ENCODE results near the gene CCDC170. TPM values are rescaled to one million over a fixed set of nuclear protein-coding genes. Genes with fewer than 3 reads are reported as not detected.
"Not testable (repeated sequence)": the region's sequence is repeated elsewhere in the genome, so short reads cannot be mapped to it uniquely, and the experiment has no call there.

The CCDC170 gene
- total RNA-seq, 3 donors from 2014 or later = not detected

GRCh38 chr6:151506761-151507160, 12.9 kb downstream of the CCDC170 start:
- DNase-seq = no peak
- no peaks in the 10 kb centered on the region for H3K36me3 Mint-ChIP-seq (ENCODE audit: insufficient read depth)
- no peaks in the 10 kb centered on the region for H3K27me3 Mint-ChIP-seq (ENCODE audit: low read depth)
- peaks cover 1% of the 10 kb centered on the region for H3K4me1 Mint-ChIP-seq (ENCODE audit: low read depth)
- H3K9me3 Mint-ChIP-seq = no peaks in the 10 kb centered on the region
- no peak overlapping the region for H3K4me3 Mint-ChIP-seq
- no peak for ATAC-seq

- H3K27me3 Mint-ChIP-seq (ENCODE audit: low read depth) = peaks cover 2% of the 10 kb centered on the region
These were observed 15.2 kb downstream of the CCDC170 start for GRCh38 chr6:151509048-151509447.

GRCh38 chr6:151512481-151512880, 18.7 kb downstream of the CCDC170 start:
- Mint-ChIP-seq H3K4me3 (no peak overlapping the region), H3K36me3 (ENCODE audit: insufficient read depth) (no peaks in the 10 kb centered on the region), H3K4me1 (ENCODE audit: low read depth) (no peaks in the 10 kb centered on the region), H3K27me3 (ENCODE audit: low read depth) (peaks cover 5% of the 10 kb centered on the region), H3K9me3 (peaks cover 6% of the 10 kb centered on the region)
- ATAC-seq (no peak), DNase-seq (no peak)

More at GRCh38 chr6:151509048-151509447, 15.2 kb downstream of the CCDC170 start:
- no peak overlapping the region for H3K4me3 Mint-ChIP-seq
- ATAC-seq (no peak), DNase-seq (no peak)
- no peaks in the 10 kb centered on the region for H3K9me3 Mint-ChIP-seq
- H3K36me3 Mint-ChIP-seq (ENCODE audit: insufficient read depth) = no peaks in the 10 kb centered on the region
- no peaks in the 10 kb centered on the region for H3K4me1 Mint-ChIP-seq (ENCODE audit: low read depth)

GRCh38 chr6:151514000-151514730, 20.3 kb downstream of the CCDC170 start:
- ATAC-seq (no peak), DNase-seq (no peak)
- Mint-ChIP-seq H3K9me3 (peaks cover 16% of the 10 kb centered on the region), H3K36me3 (ENCODE audit: insufficient read depth) (no peaks in the 10 kb centered on the region), H3K4me3 (no peak overlapping the region), H3K27me3 (ENCODE audit: low read depth) (peaks cover 5% of the 10 kb centered on the region), H3K4me1 (ENCODE audit: low read depth) (no peaks in the 10 kb centered on the region)

GRCh38 chr6:151518992-151519391, 25.2 kb downstream of the CCDC170 start:
- not testable (repeated sequence) for H3K27me3 Mint-ChIP-seq (ENCODE audit: low read depth); H3K36me3 Mint-ChIP-seq (ENCODE audit: insufficient read depth); ATAC-seq; H3K4me1 Mint-ChIP-seq (ENCODE audit: low read depth); DNase-seq; H3K4me3 Mint-ChIP-seq
- peaks cover 32% of the 10 kb centered on the region for H3K9me3 Mint-ChIP-seq

- no peak for ATAC-seq
- H3K9me3 Mint-ChIP-seq = peaks cover 29% of the 10 kb centered on the region
These were observed 29.2 kb downstream of the CCDC170 start for GRCh38 chr6:151523034-151523433.

GRCh38 chr6:151524059-151524458, 30.2 kb downstream of the CCDC170 start:
- H3K4me1 Mint-ChIP-seq (ENCODE audit: low read depth) = no peaks in the 10 kb centered on the region
- H3K27me3 Mint-ChIP-seq (ENCODE audit: low read depth) = peaks cover 4% of the 10 kb centered on the region
- no peaks in the 10 kb centered on the region for H3K36me3 Mint-ChIP-seq (ENCODE audit: insufficient read depth)
- H3K9me3 Mint-ChIP-seq = peaks cover 20% of the 10 kb centered on the region
- no peak overlapping the region for H3K4me3 Mint-ChIP-seq
- no peak for ATAC-seq
- DNase-seq = no peak

More at GRCh38 chr6:151523034-151523433, 29.2 kb downstream of the CCDC170 start:
- peaks cover 4% of the 10 kb centered on the region for H3K27me3 Mint-ChIP-seq (ENCODE audit: low read depth)
- no peaks in the 10 kb centered on the region for H3K4me1 Mint-ChIP-seq (ENCODE audit: low read depth)
- H3K4me3 Mint-ChIP-seq = no peak overlapping the region
- no peak for DNase-seq
- no peaks in the 10 kb centered on the region for H3K36me3 Mint-ChIP-seq (ENCODE audit: insufficient read depth)

- H3K27me3 Mint-ChIP-seq (ENCODE audit: low read depth) = peaks cover 9% of the 10 kb centered on the region
- ATAC-seq (no peak), DNase-seq (no peak)
- peaks cover 5% of the 10 kb centered on the region for H3K9me3 Mint-ChIP-seq
- H3K36me3 Mint-ChIP-seq (ENCODE audit: insufficient read depth) = no peaks in the 10 kb centered on the region
- no peaks in the 10 kb centered on the region for H3K4me1 Mint-ChIP-seq (ENCODE audit: low read depth)
- H3K4me3 Mint-ChIP-seq = no peak overlapping the region
These were observed 40.8 kb downstream of the CCDC170 start for GRCh38 chr6:151534576-151534975.

GRCh38 chr6:151535476-151536187, 41.8 kb downstream of the CCDC170 start:
- DNase-seq = no peak
- H3K27me3 Mint-ChIP-seq (ENCODE audit: low read depth) = peaks cover 8% of the 10 kb centered on the region
- peaks cover 11% of the 10 kb centered on the region for H3K9me3 Mint-ChIP-seq

GRCh38 chr6:151536188-151536479, 42.3 kb downstream of the CCDC170 start:
- DNase-seq = no peak
- peaks cover 8% of the 10 kb centered on the region for H3K27me3 Mint-ChIP-seq (ENCODE audit: low read depth)
- H3K9me3 Mint-ChIP-seq = peaks cover 16% of the 10 kb centered on the region
- no peaks in the 10 kb centered on the region for H3K36me3 Mint-ChIP-seq (ENCODE audit: insufficient read depth)
- H3K4me3 Mint-ChIP-seq = no peak overlapping the region
- H3K4me1 Mint-ChIP-seq (ENCODE audit: low read depth) = no peaks in the 10 kb centered on the region
- no peak for ATAC-seq

More at GRCh38 chr6:151535476-151536187, 41.8 kb downstream of the CCDC170 start:
- ATAC-seq = no peak
- H3K4me1 Mint-ChIP-seq (ENCODE audit: low read depth) = no peaks in the 10 kb centered on the region
- H3K4me3 Mint-ChIP-seq = no peak overlapping the region
- no peaks in the 10 kb centered on the region for H3K36me3 Mint-ChIP-seq (ENCODE audit: insufficient read depth)

GRCh38 chr6:151537556-151537955, 43.7 kb downstream of the CCDC170 start:
- H3K4me3 Mint-ChIP-seq = no peak overlapping the region
- no peaks in the 10 kb centered on the region for H3K36me3 Mint-ChIP-seq (ENCODE audit: insufficient read depth)
- no peaks in the 10 kb centered on the region for H3K4me1 Mint-ChIP-seq (ENCODE audit: low read depth)
- ATAC-seq = no peak
- peaks cover 17% of the 10 kb centered on the region for H3K9me3 Mint-ChIP-seq
- peaks cover 8% of the 10 kb centered on the region for H3K27me3 Mint-ChIP-seq (ENCODE audit: low read depth)
- DNase-seq = no peak

GRCh38 chr6:151539506-151540268, 45.9 kb downstream of the CCDC170 start:
- peaks cover 17% of the 10 kb centered on the region for H3K9me3 Mint-ChIP-seq
- ATAC-seq (no peak), DNase-seq (no peak)
- no peaks in the 10 kb centered on the region for H3K36me3 Mint-ChIP-seq (ENCODE audit: insufficient read depth)
- no peaks in the 10 kb centered on the region for H3K4me1 Mint-ChIP-seq (ENCODE audit: low read depth)
- no peak overlapping the region for H3K4me3 Mint-ChIP-seq
- H3K27me3 Mint-ChIP-seq (ENCODE audit: low read depth) = peaks cover 8% of the 10 kb centered on the region

- Mint-ChIP-seq H3K4me1 (ENCODE audit: low read depth) (no peaks in the 10 kb centered on the region), H3K4me3 (no peak overlapping the region), H3K36me3 (ENCODE audit: insufficient read depth) (no peaks in the 10 kb centered on the region), H3K9me3 (peaks cover 13% of the 10 kb centered on the region), H3K27me3 (ENCODE audit: low read depth) (peaks cover 12% of the 10 kb centered on the region)
- DNase-seq = no peak
- ATAC-seq = no peak
These were observed 50.6 kb downstream of the CCDC170 start for GRCh38 chr6:151544453-151544852.

- peaks cover 12% of the 10 kb centered on the region for H3K27me3 Mint-ChIP-seq (ENCODE audit: low read depth)
- not testable (repeated sequence) for H3K4me1 Mint-ChIP-seq (ENCODE audit: low read depth); H3K4me3 Mint-ChIP-seq; DNase-seq; ATAC-seq; H3K9me3 Mint-ChIP-seq; H3K36me3 Mint-ChIP-seq (ENCODE audit: insufficient read depth)
These were observed 51.1 kb downstream of the CCDC170 start for GRCh38 chr6:151544884-151545283.

Measured in activated T-cell treated with anti-CD3 and anti-CD28 coated beads, Interleukin-2, amount 50 U/mL, for 4 hours (primary cell).